Skeletal muscle tissue (tissue), 4 donors: ENCODE results near the gene AK8. TPM values are rescaled to one million over a fixed set of nuclear protein-coding genes. Genes with fewer than 3 reads are reported as not detected.
"Not testable (repeated sequence)": the region's sequence is repeated elsewhere in the genome, so short reads cannot be mapped to it uniquely, and the experiment has no call there.

Experiments used
- H3K27ac ChIP-seq: one replicate; pipeline ENCODE4 v1.7.0; 2013; ENCODE audit warnings: mild to moderate bottlenecking, low read depth, low read length, inconsistent platforms
- H3K27me3 ChIP-seq, 3 donors: one replicate each; pipeline ENCODE4 v1.7.0; 2013; ENCODE audit warnings: low read length in 3 of 3; ENCODE audit not compliant: control insufficient read depth in 3 of 3, insufficient read depth in 3 of 3
- H3K36me3 ChIP-seq, 3 donors: one replicate each; pipeline ENCODE4 v1.7.0; 2013; ENCODE audit warnings: low read length in 3 of 3; ENCODE audit not compliant: control insufficient read depth in 3 of 3, insufficient read depth in 3 of 3
- H3K4me1 ChIP-seq, 3 donors: one replicate each; pipeline ENCODE4 v1.7.0; 2013; ENCODE audit warnings: low read length in 3 of 3, mild to moderate bottlenecking in 3 of 3; ENCODE audit not compliant: control insufficient read depth in 3 of 3, insufficient read depth in 3 of 3
- H3K4me3 ChIP-seq, 3 donors: one replicate each; pipeline ENCODE4 v1.7.0; 2013; ENCODE audit warnings: low read length in 3 of 3
- H3K9ac ChIP-seq, 3 donors: one replicate each; pipeline ENCODE4 v1.7.0; 2013; ENCODE audit warnings: low read length in 3 of 3, mild to moderate bottlenecking in 3 of 3, moderate library complexity in 2 of 3, low read depth in 1 of 3
- H3K9me3 ChIP-seq, 3 donors: one replicate each; pipeline ENCODE4 v1.7.0; 2013; ENCODE audit warnings: low read length in 3 of 3; ENCODE audit not compliant: control insufficient read depth in 3 of 3
- total RNA-seq: library from RNA; depleted of rRNA; stranded (reverse); fragments of >200 nt; gene quantifications from one replicate; pipeline ENCODE4 v1.2.3, GENCODE V29; 2014
- donor health status: Osteomylitis.

AK8 gene
- total RNA-seq, 1 donor from 2014 or later = 0.52 TPM

- Histone ChIP-seq H3K4me1 (no peaks in the 10 kb centered on the region), H3K36me3 (no peaks in the 10 kb centered on the region), H3K27me3 (peaks cover 3 to 26% (median 23%) of the 10 kb centered on the region in 3 donors), H3K4me3 (no peak overlapping the region), H3K9ac (no peak overlapping the region), H3K9me3 (no peaks in the 10 kb centered on the region), H3K27ac (no peak overlapping the region)
Observed at GRCh38 chr9:132780230-132781007, 97.7 kb downstream of the AK8 start.

DNA sequence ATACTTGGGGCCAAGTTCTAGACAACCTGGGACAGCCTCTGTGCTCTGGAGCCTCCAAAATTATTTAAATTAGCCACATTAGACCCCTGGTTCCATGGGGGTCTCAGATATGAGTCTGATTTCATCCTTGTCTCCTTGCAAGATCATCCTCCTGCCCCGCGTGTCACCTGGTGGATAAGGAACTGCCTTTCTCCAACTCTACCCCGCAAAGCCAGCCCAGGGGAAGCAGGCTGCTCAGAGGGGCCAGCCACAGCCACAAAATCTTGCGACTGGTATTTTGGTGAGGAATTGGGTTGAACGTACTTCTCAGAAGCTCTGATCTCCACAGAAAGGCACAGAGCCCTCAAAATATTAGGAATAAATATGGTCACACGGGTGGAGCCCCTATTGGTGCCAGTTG, 101.2 kb downstream of the AK8 start:
- Histone ChIP-seq H3K9me3 (no peaks in the 10 kb centered on the region), H3K4me3 (no peak overlapping the region), H3K4me1 (no peaks in the 10 kb centered on the region), H3K27ac (no peak overlapping the region), H3K27me3 (peaks cover 0 to 22% (median 15%) of the 10 kb centered on the region in 3 donors), H3K36me3 (no peaks in the 10 kb centered on the region), H3K9ac (no peak overlapping the region)

DNA sequence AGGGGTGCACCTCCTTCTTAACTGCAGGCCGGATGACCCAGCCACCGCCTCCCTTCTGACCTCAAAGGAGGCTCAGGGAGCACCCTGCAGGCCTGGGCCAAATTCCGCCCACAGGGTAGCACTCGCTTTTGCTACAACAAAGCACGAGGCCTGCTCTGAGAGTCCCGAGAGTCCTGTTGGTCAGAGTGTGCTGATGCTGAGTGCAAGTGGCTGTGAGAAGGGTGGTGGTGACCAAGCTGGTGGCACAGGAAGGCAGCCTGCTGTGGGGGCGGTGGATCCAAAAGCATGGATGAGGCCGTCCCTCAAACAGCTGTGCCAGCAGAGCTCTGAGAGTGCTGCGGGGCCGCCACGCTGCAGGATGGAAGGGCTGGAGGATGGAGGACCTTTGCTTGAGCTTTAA, 101.8 kb downstream of the AK8 start:
- no peaks in the 10 kb centered on the region for H3K9me3 ChIP-seq
- no peak overlapping the region for H3K27ac ChIP-seq
- no peak overlapping the region for H3K4me3 ChIP-seq
- H3K36me3 ChIP-seq = no peaks in the 10 kb centered on the region
- no peak overlapping the region for H3K9ac ChIP-seq
- peaks cover 0 to 19% (median 15%) of the 10 kb centered on the region in 3 donors for H3K27me3 ChIP-seq
- H3K4me1 ChIP-seq = no peaks in the 10 kb centered on the region

GRCh38 chr9:132775720-132776119, 102.4 kb downstream of the AK8 start:
- H3K27ac ChIP-seq = no peak overlapping the region
- peaks cover 0 to under 1% (median 0%) of the 10 kb centered on the region in 3 donors for H3K4me1 ChIP-seq
- no peak overlapping the region for H3K4me3 ChIP-seq
- no peak overlapping the region for H3K9ac ChIP-seq
- peaks cover 0 to 18% (median 15%) of the 10 kb centered on the region in 3 donors for H3K27me3 ChIP-seq
- H3K9me3 ChIP-seq = no peaks in the 10 kb centered on the region
- H3K36me3 ChIP-seq = no peaks in the 10 kb centered on the region

DNA sequence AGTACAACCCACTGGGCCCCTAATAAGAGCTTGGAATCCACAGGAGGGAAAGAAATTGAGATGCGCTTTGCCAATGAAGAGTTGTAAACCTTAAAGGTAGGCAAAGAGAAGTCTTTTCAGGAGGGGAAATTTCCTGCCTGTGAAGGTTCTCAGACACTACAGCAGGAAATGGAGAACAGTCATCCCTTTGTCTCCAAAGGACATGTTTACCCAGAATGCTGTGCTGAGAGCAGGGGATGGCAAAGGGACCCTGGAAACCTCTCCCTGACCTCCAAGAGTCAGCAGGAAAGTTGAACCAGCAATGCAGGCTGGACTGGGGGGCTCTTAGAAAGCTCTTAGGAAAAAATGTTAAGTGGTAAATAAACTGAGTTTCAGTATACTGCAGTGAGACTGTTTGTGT, 103.2 kb downstream of the AK8 start:
- Histone ChIP-seq H3K9ac (no peak overlapping the region), H3K4me3 (no peak overlapping the region), H3K27ac (no peak overlapping the region), H3K4me1 (peaks cover 0 to 4% (median 2%) of the 10 kb centered on the region in 3 donors), H3K27me3 (peaks cover 0 to 13% (median 11%) of the 10 kb centered on the region in 3 donors), H3K36me3 (no peaks in the 10 kb centered on the region), H3K9me3 (no peaks in the 10 kb centered on the region)

- peaks cover 0 to 12% (median 2%) of the 10 kb centered on the region in 3 donors for H3K27me3 ChIP-seq
- H3K4me1 ChIP-seq = peaks cover 5 to 11% (median 6%) of the 10 kb centered on the region in 3 donors
- no peaks in the 10 kb centered on the region for H3K9me3 ChIP-seq
- no peak overlapping the region for H3K4me3 ChIP-seq
- H3K9ac ChIP-seq = no peak overlapping the region
- no peak overlapping the region for H3K27ac ChIP-seq
- no peaks in the 10 kb centered on the region for H3K36me3 ChIP-seq
Observed at GRCh38 chr9:132773764-132774339, 104.2 kb downstream of the AK8 start.

- Histone ChIP-seq H3K4me1 (peaks cover 5 to 11% (median 6%) of the 10 kb centered on the region in 3 donors), H3K9ac (no peak overlapping the region), H3K27me3 (peaks cover 0 to 11% (median 2%) of the 10 kb centered on the region in 3 donors), H3K4me3 (no peak overlapping the region), H3K36me3 (no peaks in the 10 kb centered on the region), H3K9me3 (no peaks in the 10 kb centered on the region), H3K27ac (no peak overlapping the region)
Observed at GRCh38 chr9:132773093-132773492, 105.0 kb downstream of the AK8 start.

GRCh38 chr9:132771752-132772151, 106.3 kb downstream of the AK8 start:
- not testable (repeated sequence) for H3K4me3 ChIP-seq, H3K9ac ChIP-seq, H3K27ac ChIP-seq, H3K36me3 ChIP-seq, H3K9me3 ChIP-seq
- H3K4me1 ChIP-seq = peaks cover 5 to 11% (median 6%) of the 10 kb centered on the region in 3 donors
- peaks cover 0 to 11% (median 0%) of the 10 kb centered on the region in 3 donors for H3K27me3 ChIP-seq

DNA sequence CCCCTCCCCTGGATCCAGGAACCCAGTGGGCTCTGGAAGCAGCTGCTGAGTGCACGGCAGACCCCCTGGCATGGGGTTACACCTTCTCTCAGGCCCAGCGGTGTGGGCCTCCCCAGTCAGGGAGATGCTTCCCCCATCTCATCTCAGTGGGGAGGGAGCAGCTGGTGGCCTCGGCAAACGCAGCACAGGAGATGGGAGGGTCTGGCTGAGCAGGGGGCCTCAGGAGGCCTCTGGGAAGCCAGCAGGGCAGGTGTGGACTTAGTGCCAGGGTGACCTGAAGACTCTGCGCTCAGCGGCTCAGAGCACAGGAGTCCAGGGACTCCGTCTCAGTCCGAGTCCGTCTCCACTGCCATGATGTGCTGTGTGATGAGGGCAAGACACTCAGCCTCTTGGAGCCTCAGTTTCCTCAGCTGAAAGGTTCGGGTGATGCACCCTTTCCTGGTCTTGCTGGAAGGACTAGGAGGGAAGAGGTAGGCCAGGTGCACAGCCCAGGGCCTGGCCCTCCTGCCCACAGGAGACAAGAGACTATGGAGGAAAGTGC, 107.2 kb downstream of the AK8 start:
- Histone ChIP-seq H3K27me3 (peaks cover 0 to 11% (median 0%) of the 10 kb centered on the region in 3 donors), H3K9me3 (no peaks in the 10 kb centered on the region), H3K36me3 (no peaks in the 10 kb centered on the region), H3K4me1 (peaks cover 5 to 11% (median 6%) of the 10 kb centered on the region in 3 donors), H3K27ac (no peak overlapping the region), H3K9ac (peak overlapping the region in 1 of 3 donors; percentile 40), H3K4me3 (peak overlapping the region; percentile 36 to 93 (median 91))
